GM23338 (cell line): Measurements from ENCODE around the gene USP8. TPM values are rescaled to one million over a fixed set of nuclear protein-coding genes. Genes with fewer than 3 reads are reported as not detected.
"Not testable (repeated sequence)": the region's sequence is repeated elsewhere in the genome, so short reads cannot be mapped to it uniquely, and the experiment has no call there.

Source experiments
- ATAC-seq: fragments of 200-7000 bp; cut with Tn5 transposase; 3 replicates; pipeline ENCODE4 v1.9.1; 2020
- DNase-seq: peaks from one replicate; pipeline ENCODE4 v3.0.0-alpha.2; 2015; ENCODE audit warnings: low spot score
- H2AFZ ChIP-seq: fragments of 200-600 bp; sonication (generic); 2 replicates; pipeline ENCODE4 v1.8.0; 2016; ENCODE audit warnings: antibody characterized with exemption, mild to moderate bottlenecking, moderate library complexity
- H3F3A ChIP-seq: fragments of 200-600 bp; sonication (generic); replicated peaks from 2 replicates; pipeline ENCODE4 v1.8.0; 2017; ENCODE audit warnings: antibody characterized with exemption, mixed run types, low read depth
- H3K27ac ChIP-seq: fragments of 200-600 bp; sonication (generic); 2 replicates; pipeline ENCODE4 v1.6.1; 2016; ENCODE audit warnings: low read depth
- H3K27me3 ChIP-seq: fragments of 200-600 bp; sonication (generic); 2 replicates; pipeline ENCODE4 v1.8.0; 2016; ENCODE audit warnings: mild to moderate bottlenecking, mixed run types, moderate library complexity; ENCODE audit not compliant: insufficient read depth
- H3K36me3 ChIP-seq: fragments of 200-600 bp; sonication (generic); 2 replicates; pipeline ENCODE4 v1.8.0; 2016; ENCODE audit warnings: mild to moderate bottlenecking; ENCODE audit not compliant: insufficient read depth
- H3K4me1 ChIP-seq: fragments of 200-600 bp; sonication (generic); 2 replicates; pipeline ENCODE4 v1.8.0; 2016; ENCODE audit warnings: mild to moderate bottlenecking, moderate library complexity; ENCODE audit not compliant: insufficient read depth
- H3K4me2 ChIP-seq: fragments of 200-600 bp; sonication (generic); 2 replicates; pipeline ENCODE4 v1.7.1; 2017; ENCODE audit warnings: mixed run types
- H3K4me3 ChIP-seq: fragments of 200-600 bp; sonication (generic); 2 replicates; pipeline ENCODE4 v1.6.1; 2016; ENCODE audit warnings: mixed run types
- H3K79me2 ChIP-seq: fragments of 200-600 bp; sonication (generic); replicated peaks from 2 replicates; pipeline ENCODE4 v1.8.0; 2017; ENCODE audit warnings: mild to moderate bottlenecking; ENCODE audit not compliant: insufficient read depth
- H3K9me2 ChIP-seq: fragments of 200-600 bp; sonication (generic); 2 replicates; pipeline ENCODE4 v1.8.0; 2017; ENCODE audit not compliant: insufficient read depth
- H4K20me1 ChIP-seq: fragments of 200-600 bp; sonication (generic); replicated peaks from 2 replicates; pipeline ENCODE4 v1.8.0; 2017; ENCODE audit warnings: mild to moderate bottlenecking; ENCODE audit not compliant: insufficient read depth
- H3K27ac Mint-ChIP-seq: 2 replicates; pipeline ENCODE4 v1.8.0; 2020; ENCODE audit warnings: inconsistent platforms, mild to moderate bottlenecking, moderate library complexity, mixed read lengths
- H3K27me3 Mint-ChIP-seq: 3 replicates; pipeline ENCODE4 v1.8.0; 2022; ENCODE audit warnings: low read depth, mild to moderate bottlenecking, moderate library complexity, mixed read lengths, inconsistent platforms; ENCODE audit not compliant: insufficient read depth, poor library complexity
- H3K36me3 Mint-ChIP-seq: 3 replicates; pipeline ENCODE4 v1.8.0; 2021; ENCODE audit warnings: low read depth, mild to moderate bottlenecking, inconsistent platforms, moderate library complexity, mixed read lengths
- H3K4me1 Mint-ChIP-seq: 3 replicates; pipeline ENCODE4 v1.8.0; 2020; ENCODE audit warnings: mild to moderate bottlenecking, inconsistent platforms, mixed read lengths
- H3K4me3 Mint-ChIP-seq: 3 replicates; pipeline ENCODE4 v1.8.0; 2021; ENCODE audit warnings: moderate library complexity, mild to moderate bottlenecking, inconsistent platforms, mixed read lengths
- H3K9me3 Mint-ChIP-seq: 3 replicates; pipeline ENCODE4 v1.8.0; 2020; ENCODE audit warnings: moderate library complexity, mild to moderate bottlenecking, inconsistent platforms, mixed read lengths
- EZH2 ChIP-seq: fragments of 200-600 bp; sonication (generic); IDR thresholded peaks from one replicate; pipeline ENCODE4 v1.8.0; 2017; ENCODE audit warnings: antibody characterized with exemption, mild to moderate bottlenecking, low read depth; ENCODE audit not compliant: unreplicated experiment
- EZH2phosphoT487 ChIP-seq: fragments of 200-600 bp; sonication (generic); IDR thresholded peaks from one replicate; pipeline ENCODE4 v1.8.1; 2018; ENCODE audit warnings: antibody characterized with exemption; ENCODE audit not compliant: unreplicated experiment
- JUNB ChIP-seq: IDR thresholded peaks from one replicate; pipeline ENCODE4 v1.6.1; 2016; ENCODE audit warnings: antibody characterized with exemption; ENCODE audit not compliant: unreplicated experiment
- NANOG ChIP-seq: IDR thresholded peaks from 2 replicates; pipeline ENCODE4 v1.6.1; 2016; ENCODE audit warnings: antibody characterized with exemption, borderline replicate concordance
- POLR2AphosphoS5 ChIP-seq: IDR thresholded peaks from 2 replicates; pipeline ENCODE4 v1.6.1; 2016; ENCODE audit warnings: antibody characterized with exemption, low read depth
- ZNF114 ChIP-seq: fragments of 250-450 bp; sonication (Bioruptor Pico); IDR thresholded peaks from 2 replicates; pipeline ENCODE4 v1.5.0; 2020; ENCODE audit warnings: mild to moderate bottlenecking, moderate library complexity
- ZNF331 ChIP-seq: fragments of 250-450 bp; sonication (Bioruptor Pico); IDR thresholded peaks from 2 replicates; pipeline ENCODE4 v1.5.0; 2020; ENCODE audit warnings: low read depth, mild to moderate bottlenecking, moderate library complexity
- polyA plus RNA-seq: library from polyadenylated mRNA; unstranded; fragments of >200 nt; fragmentation: Nextera tagmentation; extraction: Ambion mirVana; gene quantifications from 2 replicates; pipeline ENCODE4 v1.2.1, GENCODE V29; 2016
- total RNA-seq: library from RNA; depleted of rRNA; stranded (reverse); fragments of >200 nt; shearing (Covaris generic); gene quantifications from 2 replicates; pipeline ENCODE4 v1.2.3, GENCODE V29; 2014
- TF ChIP-seq, protein P1 (sequence below): IDR thresholded peaks from one replicate; pipeline ENCODE4 v1.6.1; 2018; ENCODE audit warnings: antibody characterized with exemption; ENCODE audit not compliant: unreplicated experiment
- TF ChIP-seq, protein P2 (sequence below), 2 experiments: fragments of 200-600 bp in 1 of 2; sonication (generic) in 1 of 2; conservative IDR thresholded peaks; 2 replicates each; pipeline versions ENCODE4 v1.5.1 to v1.6.1; 2016 to 2017; ENCODE audit warnings: antibody characterized with exemption in 2 of 2, low read depth in 2 of 2, mild to moderate bottlenecking in 2 of 2, moderate library complexity in 1 of 2
- TF ChIP-seq, protein P3 (sequence below): fragments of 250-450 bp; sonication (Bioruptor Pico); IDR thresholded peaks from 2 replicates; pipeline ENCODE4 v1.5.0; 2020; ENCODE audit warnings: mild to moderate bottlenecking, moderate library complexity

USP8 gene
- total and polyA plus RNA-seq, 2 experiments from 2014 or later, result 64.8 to 68.6 TPM

DNA sequence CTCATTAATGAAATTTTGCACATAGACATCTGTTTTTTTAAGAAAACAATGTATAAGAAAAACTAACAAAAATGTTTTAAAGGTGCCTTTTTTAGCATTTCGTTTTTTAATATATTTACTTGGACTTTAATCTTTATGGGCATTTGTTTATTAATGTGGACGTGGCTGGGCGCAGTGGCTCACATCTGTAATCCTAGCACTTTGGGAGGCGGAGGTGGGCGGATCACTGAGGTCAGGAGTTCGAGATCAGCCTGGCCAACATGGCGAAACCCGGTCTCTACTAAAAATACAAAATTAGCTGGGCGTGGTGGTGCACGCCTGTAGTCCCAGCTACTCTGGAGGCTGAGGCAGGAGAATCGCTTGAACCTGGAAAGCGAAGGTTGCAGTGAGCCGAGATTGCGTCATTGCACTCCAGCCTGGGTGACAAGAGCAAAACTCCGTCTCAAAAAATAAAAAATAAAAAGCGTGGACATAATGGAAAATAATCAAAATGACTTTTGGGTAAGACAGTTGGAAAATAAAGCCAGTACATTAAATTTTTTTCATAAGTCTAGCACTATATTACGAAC lies 1.6 kb downstream of the USP8 start:
- not testable (repeated sequence) for H3K9me2 ChIP-seq, ATAC-seq, H3K27ac Mint-ChIP-seq, DNase-seq, H3K9me3 Mint-ChIP-seq, H3F3A ChIP-seq, H3K27me3 ChIP-seq, H3K4me1 Mint-ChIP-seq, H2AFZ ChIP-seq, H3K36me3 Mint-ChIP-seq, H3K36me3 ChIP-seq
- Histone ChIP-seq H4K20me1 (peaks cover 13% of the 10 kb centered on the region; the same call in 1 of the 2 replicates), H3K4me2 (peak overlapping the region; percentile 80), H3K79me2 (peaks cover 64% of the 10 kb centered on the region), H3K27ac (peak overlapping the region; percentile 10; the same call in 1 of the 2 replicates), H3K4me1 (peaks cover 14% of the 10 kb centered on the region; the same call in 1 of the 2 replicates), H3K4me3 (peak overlapping the region; percentile 75)
- peaks cover 13% of the 10 kb centered on the region for H3K27me3 Mint-ChIP-seq
- peak overlapping the region; percentile 93 for H3K4me3 Mint-ChIP-seq

DNA sequence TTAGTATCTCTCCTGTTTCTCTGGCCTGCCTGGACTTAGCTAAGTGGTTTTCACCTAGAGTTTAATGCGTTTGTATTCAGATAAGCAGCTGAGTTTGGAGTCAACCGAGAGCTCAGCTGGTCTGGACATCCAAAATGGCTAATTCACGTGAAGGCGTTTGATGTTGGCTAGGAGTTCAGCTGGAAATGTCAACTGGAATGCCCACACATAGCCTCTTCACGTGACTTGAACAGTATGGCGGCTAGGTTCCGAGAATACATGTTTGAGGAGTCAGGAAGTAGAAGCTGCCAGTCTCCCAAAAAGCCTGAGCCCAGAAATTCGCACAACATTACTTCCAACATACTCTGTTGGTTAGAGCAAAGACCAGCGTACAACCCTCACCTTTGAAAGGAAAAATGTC lies 2.2 kb downstream of the USP8 start:
- H3K4me1 ChIP-seq, result peaks cover 14% of the 10 kb centered on the region; the same call in 1 of the 2 replicates
- H3K79me2 ChIP-seq, result peaks cover 70% of the 10 kb centered on the region
- no peak overlapping the region for H3K4me3 ChIP-seq
- H2AFZ ChIP-seq, result no peak overlapping the region
- 0 out of 2 replicates have a peak overlapping the region, but pooled peaks have one; percentile 80 for H3K4me2 ChIP-seq
- no peaks in the 10 kb centered on the region for H3K27me3 ChIP-seq
- no peak for ATAC-seq
- peaks cover 14% of the 10 kb centered on the region; the same call in 1 of the 2 replicates for H4K20me1 ChIP-seq
- H3K9me2 ChIP-seq, result no peaks in the 10 kb centered on the region
- Mint-ChIP-seq H3K9me3 (no peaks in the 10 kb centered on the region), H3K27ac (no peak overlapping the region), H3K4me3 (0 out of 3 replicates have a peak overlapping the region, but pooled peaks have one; percentile 23), H3K4me1 (peaks cover 5% of the 10 kb centered on the region), H3K36me3 (no peaks in the 10 kb centered on the region), H3K27me3 (peaks cover 13% of the 10 kb centered on the region)
- no peaks in the 10 kb centered on the region for H3K36me3 ChIP-seq
- no peak for DNase-seq
- no peaks in the 10 kb centered on the region for H3F3A ChIP-seq
- peak overlapping the region; percentile 10; the same call in 1 of the 2 replicates for H3K27ac ChIP-seq
- TF ChIP-seq ZNF114 (CRISPR knock-in tag) (no peak), EZH2 (no peak), EZH2phosphoT487 (no peak), JUNB (no peak), POLR2AphosphoS5 (no peak), NANOG (no peak), ZNF331 (CRISPR knock-in tag) (no peak)
- TF ChIP-seq, protein P1, sequence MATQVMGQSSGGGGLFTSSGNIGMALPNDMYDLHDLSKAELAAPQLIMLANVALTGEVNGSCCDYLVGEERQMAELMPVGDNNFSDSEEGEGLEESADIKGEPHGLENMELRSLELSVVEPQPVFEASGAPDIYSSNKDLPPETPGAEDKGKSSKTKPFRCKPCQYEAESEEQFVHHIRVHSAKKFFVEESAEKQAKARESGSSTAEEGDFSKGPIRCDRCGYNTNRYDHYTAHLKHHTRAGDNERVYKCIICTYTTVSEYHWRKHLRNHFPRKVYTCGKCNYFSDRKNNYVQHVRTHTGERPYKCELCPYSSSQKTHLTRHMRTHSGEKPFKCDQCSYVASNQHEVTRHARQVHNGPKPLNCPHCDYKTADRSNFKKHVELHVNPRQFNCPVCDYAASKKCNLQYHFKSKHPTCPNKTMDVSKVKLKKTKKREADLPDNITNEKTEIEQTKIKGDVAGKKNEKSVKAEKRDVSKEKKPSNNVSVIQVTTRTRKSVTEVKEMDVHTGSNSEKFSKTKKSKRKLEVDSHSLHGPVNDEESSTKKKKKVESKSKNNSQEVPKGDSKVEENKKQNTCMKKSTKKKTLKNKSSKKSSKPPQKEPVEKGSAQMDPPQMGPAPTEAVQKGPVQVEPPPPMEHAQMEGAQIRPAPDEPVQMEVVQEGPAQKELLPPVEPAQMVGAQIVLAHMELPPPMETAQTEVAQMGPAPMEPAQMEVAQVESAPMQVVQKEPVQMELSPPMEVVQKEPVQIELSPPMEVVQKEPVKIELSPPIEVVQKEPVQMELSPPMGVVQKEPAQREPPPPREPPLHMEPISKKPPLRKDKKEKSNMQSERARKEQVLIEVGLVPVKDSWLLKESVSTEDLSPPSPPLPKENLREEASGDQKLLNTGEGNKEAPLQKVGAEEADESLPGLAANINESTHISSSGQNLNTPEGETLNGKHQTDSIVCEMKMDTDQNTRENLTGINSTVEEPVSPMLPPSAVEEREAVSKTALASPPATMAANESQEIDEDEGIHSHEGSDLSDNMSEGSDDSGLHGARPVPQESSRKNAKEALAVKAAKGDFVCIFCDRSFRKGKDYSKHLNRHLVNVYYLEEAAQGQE, result no peak
- TF ChIP-seq, protein P2, sequence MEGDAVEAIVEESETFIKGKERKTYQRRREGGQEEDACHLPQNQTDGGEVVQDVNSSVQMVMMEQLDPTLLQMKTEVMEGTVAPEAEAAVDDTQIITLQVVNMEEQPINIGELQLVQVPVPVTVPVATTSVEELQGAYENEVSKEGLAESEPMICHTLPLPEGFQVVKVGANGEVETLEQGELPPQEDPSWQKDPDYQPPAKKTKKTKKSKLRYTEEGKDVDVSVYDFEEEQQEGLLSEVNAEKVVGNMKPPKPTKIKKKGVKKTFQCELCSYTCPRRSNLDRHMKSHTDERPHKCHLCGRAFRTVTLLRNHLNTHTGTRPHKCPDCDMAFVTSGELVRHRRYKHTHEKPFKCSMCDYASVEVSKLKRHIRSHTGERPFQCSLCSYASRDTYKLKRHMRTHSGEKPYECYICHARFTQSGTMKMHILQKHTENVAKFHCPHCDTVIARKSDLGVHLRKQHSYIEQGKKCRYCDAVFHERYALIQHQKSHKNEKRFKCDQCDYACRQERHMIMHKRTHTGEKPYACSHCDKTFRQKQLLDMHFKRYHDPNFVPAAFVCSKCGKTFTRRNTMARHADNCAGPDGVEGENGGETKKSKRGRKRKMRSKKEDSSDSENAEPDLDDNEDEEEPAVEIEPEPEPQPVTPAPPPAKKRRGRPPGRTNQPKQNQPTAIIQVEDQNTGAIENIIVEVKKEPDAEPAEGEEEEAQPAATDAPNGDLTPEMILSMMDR (conservative IDR thresholded peaks at IDR 0.05; ENCODE audit: low read depth in 2 of 2), result no peak
- TF ChIP-seq, protein P3, sequence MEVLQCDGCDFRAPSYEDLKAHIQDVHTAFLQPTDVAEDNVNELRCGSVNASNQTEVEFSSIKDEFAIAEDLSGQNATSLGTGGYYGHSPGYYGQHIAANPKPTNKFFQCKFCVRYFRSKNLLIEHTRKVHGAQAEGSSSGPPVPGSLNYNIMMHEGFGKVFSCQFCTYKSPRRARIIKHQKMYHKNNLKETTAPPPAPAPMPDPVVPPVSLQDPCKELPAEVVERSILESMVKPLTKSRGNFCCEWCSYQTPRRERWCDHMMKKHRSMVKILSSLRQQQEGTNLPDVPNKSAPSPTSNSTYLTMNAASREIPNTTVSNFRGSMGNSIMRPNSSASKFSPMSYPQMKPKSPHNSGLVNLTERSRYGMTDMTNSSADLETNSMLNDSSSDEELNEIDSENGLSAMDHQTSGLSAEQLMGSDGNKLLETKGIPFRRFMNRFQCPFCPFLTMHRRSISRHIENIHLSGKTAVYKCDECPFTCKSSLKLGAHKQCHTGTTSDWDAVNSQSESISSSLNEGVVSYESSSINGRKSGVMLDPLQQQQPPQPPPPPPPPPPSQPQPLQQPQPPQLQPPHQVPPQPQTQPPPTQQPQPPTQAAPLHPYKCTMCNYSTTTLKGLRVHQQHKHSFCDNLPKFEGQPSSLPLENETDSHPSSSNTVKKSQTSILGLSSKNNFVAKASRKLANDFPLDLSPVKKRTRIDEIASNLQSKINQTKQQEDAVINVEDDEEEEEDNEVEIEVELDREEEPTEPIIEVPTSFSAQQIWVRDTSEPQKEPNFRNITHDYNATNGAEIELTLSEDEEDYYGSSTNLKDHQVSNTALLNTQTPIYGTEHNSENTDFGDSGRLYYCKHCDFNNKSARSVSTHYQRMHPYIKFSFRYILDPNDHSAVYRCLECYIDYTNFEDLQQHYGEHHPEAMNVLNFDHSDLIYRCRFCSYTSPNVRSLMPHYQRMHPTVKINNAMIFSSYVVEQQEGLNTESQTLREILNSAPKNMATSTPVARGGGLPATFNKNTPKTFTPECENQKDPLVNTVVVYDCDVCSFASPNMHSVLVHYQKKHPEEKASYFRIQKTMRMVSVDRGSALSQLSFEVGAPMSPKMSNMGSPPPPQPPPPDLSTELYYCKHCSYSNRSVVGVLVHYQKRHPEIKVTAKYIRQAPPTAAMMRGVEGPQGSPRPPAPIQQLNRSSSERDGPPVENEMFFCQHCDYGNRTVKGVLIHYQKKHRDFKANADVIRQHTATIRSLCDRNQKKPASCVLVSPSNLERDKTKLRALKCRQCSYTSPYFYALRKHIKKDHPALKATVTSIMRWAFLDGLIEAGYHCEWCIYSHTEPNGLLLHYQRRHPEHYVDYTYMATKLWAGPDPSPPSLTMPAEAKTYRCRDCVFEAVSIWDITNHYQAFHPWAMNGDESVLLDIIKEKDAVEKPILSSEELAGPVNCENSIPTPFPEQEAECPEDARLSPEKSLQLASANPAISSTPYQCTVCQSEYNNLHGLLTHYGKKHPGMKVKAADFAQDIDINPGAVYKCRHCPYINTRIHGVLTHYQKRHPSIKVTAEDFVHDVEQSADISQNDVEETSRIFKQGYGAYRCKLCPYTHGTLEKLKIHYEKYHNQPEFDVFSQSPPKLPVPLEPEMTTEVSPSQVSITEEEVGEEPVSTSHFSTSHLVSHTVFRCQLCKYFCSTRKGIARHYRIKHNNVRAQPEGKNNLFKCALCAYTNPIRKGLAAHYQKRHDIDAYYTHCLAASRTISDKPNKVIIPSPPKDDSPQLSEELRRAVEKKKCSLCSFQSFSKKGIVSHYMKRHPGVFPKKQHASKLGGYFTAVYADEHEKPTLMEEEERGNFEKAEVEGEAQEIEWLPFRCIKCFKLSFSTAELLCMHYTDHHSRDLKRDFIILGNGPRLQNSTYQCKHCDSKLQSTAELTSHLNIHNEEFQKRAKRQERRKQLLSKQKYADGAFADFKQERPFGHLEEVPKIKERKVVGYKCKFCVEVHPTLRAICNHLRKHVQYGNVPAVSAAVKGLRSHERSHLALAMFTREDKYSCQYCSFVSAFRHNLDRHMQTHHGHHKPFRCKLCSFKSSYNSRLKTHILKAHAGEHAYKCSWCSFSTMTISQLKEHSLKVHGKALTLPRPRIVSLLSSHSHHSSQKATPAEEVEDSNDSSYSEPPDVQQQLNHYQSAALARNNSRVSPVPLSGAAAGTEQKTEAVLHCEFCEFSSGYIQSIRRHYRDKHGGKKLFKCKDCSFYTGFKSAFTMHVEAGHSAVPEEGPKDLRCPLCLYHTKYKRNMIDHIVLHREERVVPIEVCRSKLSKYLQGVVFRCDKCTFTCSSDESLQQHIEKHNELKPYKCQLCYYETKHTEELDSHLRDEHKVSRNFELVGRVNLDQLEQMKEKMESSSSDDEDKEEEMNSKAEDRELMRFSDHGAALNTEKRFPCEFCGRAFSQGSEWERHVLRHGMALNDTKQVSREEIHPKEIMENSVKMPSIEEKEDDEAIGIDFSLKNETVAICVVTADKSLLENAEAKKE (CRISPR knock-in tag), result no peak
